Stimulated activated CD4-positive, alpha-beta T cell treated with anti-CD3 and anti-CD28 coated beads, TNF-alpha, amount 100 ng/mL, for 4 hours (primary cell): ENCODE data around the gene ABCC3.
"Not testable (repeated sequence)": the region's sequence is repeated elsewhere in the genome, so short reads cannot be mapped to it uniquely, and the experiment has no call there.

ENCODE experiments used
- DNase-seq, 3 experiments: peaks; one replicate each; pipeline ENCODE4 v3.0.0-alpha.2; 2020; ENCODE audit warnings: low read depth in 3 of 3

Gene ABCC3

DNA sequence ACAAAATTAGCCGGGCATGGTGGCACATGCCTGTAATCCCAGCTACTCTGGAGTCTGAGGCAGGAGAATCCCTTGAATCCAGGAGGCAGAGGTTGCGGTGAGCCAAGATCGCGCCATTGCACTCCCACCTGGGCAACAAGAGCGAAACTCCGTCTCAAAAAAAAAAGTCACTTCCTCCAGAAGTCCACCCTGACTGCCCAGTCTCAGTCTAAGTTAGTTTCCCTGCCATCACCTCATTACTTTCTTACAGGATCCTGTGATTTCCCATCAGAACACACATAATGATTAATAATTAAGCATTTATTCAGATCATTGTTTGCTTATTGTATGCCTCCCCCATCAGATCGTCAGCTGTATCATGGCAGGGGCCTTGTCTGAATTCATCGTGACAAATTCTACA, 31.6 kb downstream of the ABCC3 start:
- DNase-seq = no peak

DNA sequence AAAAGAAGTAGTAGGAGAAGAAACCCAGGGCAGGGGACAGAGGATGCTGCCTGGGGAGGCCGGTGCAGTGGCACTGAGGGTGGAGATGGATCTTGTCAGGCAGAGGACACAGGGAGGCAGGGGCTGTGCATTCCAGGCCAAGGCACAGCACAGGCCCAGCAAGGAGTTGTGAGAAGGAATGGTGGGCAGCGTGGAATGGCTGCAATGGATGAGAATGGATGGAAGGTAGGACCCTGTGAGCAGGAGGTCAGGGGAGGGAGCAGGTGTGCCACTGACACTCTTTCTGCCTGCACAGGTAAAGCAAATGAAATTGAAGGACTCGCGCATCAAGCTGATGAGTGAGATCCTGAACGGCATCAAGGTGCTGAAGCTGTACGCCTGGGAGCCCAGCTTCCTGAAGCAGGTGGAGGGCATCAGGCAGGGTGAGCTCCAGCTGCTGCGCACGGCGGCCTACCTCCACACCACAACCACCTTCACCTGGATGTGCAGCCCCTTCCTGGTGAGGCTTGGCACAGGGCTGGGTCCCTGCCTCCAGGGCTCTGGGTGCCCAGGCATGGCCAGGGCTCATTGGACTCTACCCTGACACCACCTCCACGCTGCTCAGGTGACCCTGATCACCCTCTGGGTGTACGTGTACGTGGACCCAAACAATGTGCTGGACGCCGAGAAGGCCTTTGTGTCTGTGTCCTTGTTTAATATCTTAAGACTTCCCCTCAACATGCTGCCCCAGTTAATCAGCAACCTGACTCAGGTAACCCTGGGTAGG, 32.8 kb downstream of the ABCC3 start:
- no peak for DNase-seq

- no peak for DNase-seq
These were observed 33.5 kb downstream of the ABCC3 start for GRCh38 chr17:50668025-50668837.

DNA sequence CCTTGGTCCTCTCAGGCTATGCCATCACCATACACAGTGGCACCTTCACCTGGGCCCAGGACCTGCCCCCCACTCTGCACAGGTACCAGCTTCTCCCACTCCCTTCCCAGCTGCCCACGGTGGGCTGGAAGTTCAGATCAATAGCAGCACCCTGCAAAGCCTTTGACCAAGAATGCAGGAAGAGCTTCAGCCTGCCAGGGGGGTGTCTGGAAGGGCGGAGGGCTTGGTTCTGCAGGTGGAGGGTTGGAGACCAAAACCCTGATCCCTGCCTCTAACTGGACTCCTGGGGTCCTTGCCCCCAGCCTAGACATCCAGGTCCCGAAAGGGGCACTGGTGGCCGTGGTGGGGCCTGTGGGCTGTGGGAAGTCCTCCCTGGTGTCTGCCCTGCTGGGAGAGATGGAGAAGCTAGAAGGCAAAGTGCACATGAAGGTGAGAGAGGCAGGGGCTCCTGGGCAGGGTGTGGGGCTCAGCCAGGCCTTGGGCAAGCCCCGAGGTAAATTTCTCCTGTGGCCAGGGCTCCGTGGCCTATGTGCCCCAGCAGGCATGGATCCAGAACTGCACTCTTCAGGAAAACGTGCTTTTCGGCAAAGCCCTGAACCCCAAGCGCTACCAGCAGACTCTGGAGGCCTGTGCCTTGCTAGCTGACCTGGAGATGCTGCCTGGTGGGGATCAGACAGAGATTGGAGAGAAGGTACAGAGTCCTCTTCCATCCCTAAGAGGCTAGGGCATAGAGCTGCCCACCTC, 34.3 kb downstream of the ABCC3 start:
- no peak for DNase-seq

DNA sequence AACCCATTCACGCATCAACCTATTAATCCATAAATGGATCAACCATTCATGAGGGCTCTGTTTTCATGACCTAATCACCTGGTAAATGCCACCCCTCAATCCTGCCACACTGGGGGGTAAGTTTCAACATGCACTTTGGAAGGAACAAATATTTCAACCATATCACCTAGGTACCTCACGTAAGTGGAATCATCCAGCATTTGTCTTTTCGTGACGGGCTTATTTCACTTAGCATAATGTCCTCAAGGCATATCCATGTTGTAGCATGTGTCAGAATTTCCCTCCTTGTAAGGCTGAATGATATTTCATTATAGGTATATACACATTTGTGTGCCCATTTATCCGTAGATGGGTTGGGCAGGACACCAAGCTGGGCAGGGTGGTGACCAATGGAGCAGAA, 37.4 kb downstream of the ABCC3 start:
- DNase-seq = no peak

GRCh38 chr17:50672831-50673551, 38.3 kb downstream of the ABCC3 start:
- no peak for DNase-seq

DNA sequence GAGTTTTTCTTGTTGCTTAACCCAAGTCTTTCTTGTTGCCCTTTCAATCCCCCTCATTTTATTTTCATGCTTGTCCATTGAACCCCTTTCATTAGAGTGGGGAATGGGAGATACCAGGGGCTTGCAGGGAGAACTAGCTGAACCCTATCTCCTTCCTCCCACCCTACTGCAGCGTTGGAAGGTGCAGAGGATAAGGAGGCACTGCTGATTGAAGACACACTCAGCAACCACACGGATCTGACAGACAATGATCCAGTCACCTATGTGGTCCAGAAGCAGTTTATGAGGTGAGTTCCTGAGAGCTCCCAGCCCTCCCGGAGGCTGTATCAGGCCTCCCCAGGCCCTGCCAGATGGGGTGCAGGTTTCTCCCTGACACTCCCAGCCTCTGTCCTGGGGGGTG, 40.5 kb downstream of the ABCC3 start:
- DNase-seq = no peak

DNA sequence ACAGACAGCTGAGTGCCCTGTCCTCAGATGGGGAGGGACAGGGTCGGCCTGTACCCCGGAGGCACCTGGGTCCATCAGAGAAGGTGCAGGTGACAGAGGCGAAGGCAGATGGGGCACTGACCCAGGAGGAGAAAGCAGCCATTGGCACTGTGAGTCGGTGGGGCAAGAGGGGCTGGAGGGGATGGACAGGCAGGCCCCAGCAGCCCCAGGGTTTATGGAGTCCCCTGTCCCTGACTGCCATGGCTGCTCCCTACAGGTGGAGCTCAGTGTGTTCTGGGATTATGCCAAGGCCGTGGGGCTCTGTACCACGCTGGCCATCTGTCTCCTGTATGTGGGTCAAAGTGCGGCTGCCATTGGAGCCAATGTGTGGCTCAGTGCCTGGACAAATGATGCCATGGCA, 40.9 kb downstream of the ABCC3 start:
- no peak for DNase-seq

GRCh38 chr17:50676065-50676975, 41.6 kb downstream of the ABCC3 start:
- no peak for DNase-seq

GRCh38 chr17:50677851-50678375, 43.2 kb downstream of the ABCC3 start:
- DNase-seq = no peak

- no peak for DNase-seq
These were observed 44.4 kb downstream of the ABCC3 start for GRCh38 chr17:50679008-50679544.

DNA sequence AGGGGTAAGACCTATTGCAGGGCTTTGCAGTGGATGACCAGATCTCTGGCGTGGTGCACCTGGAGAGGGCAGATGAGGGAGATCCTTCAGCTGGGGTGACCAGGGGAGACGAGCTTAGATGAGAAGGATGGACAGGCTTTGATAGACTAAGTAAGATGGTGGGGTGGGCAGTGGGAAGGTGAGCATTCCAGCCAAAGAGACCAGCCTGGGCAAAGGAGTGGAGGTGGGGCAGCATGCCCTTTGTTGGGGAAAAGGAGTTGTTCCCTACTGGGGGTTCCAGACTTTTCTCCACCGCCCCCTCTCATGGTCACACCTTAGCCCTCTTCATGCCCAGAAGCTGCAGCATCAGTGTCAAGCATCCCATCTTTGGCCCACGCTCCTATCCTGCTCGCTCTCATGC, 45.4 kb downstream of the ABCC3 start:
- DNase-seq = no peak

DNA sequence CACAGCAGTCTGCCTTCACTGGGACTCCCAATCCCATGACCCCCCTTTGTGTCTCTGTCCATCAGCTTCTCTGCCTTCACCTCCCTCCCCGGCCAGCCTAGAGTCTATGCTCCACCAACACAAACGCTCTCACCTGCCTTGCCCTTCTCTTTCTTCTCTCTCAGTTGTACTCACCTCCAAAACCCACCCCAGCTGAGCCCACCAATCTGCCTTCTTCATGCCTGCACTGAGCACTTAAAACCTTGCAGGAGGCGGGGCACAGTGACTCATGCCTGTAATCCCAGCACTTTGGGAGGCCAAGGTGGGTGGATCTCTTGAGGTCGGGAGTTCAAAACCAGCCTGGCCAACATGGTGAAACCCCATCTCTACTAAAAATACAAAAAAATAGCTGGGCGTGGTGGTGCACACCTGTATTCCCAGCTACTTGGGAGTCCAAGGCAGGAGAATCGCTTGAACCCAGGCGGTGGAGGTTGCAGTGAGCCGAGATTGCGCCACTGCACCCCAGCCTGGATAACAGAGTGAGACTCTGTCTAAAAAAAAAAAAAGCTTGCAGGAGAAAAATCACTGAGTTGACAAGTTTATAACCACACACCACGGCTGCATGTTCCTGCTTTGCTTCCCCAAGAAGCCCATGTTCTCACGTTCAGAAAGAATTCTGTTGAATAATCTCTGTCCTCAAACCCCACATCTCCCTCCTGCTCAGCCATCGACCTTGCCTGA, 46.0 kb downstream of the ABCC3 start:
- DNase-seq = not testable (repeated sequence)

- DNase-seq = no peak
These were observed 46.9 kb downstream of the ABCC3 start for GRCh38 chr17:50681263-50682200.

GRCh38 chr17:50682441-50682840, 47.8 kb downstream of the ABCC3 start:
- DNase-seq = no peak

- no peak for DNase-seq
These were observed 48.3 kb downstream of the ABCC3 start for GRCh38 chr17:50682938-50683337.

GRCh38 chr17:50683434-50684287, 49.0 kb downstream of the ABCC3 start:
- DNase-seq = no peak

- no peak for DNase-seq
These were observed 49.6 kb downstream of the ABCC3 start for GRCh38 chr17:50684288-50684611.
